Upper lobe of right lung (tissue), 1 donor: ENCODE data around the gene PTPRH. TPM values are rescaled to one million over a fixed set of nuclear protein-coding genes. Genes with fewer than 3 reads are reported as not detected.

Experiments used
- ATAC-seq: fragments of 200-7000 bp; cut with Tn5 transposase; one replicate; pipeline ENCODE4 v1.9.1; 2020; ENCODE audit warnings: mild to moderate bottlenecking, moderate library complexity
- DNase-seq: peaks from one replicate; pipeline ENCODE4 v3.0.0-alpha.2; 2020
- H3K27ac ChIP-seq: fragments of 200-600 bp; one replicate; pipeline ENCODE4 v1.8.0; 2022
- H3K27me3 ChIP-seq: fragments of 200-600 bp; one replicate; pipeline ENCODE4 v1.8.0; 2022; ENCODE audit warnings: mild to moderate bottlenecking
- H3K36me3 ChIP-seq: fragments of 200-600 bp; one replicate; pipeline ENCODE4 v1.8.0; 2022
- H3K4me1 ChIP-seq: fragments of 200-600 bp; one replicate; pipeline ENCODE4 v1.8.0; 2022
- H3K4me3 ChIP-seq: fragments of 200-600 bp; one replicate; pipeline ENCODE4 v1.8.0; 2022; ENCODE audit warnings: mild to moderate bottlenecking
- H3K9me3 ChIP-seq: fragments of 200-600 bp; one replicate; pipeline ENCODE4 v1.8.0; 2022
- intact Hi-C: fragments of 100-400 bp; cut with DNase I; formaldehyde crosslinking; loops from one replicate; pipeline ENCODE4 v1.11.0; 2022
- total RNA-seq: library from RNA; stranded (reverse); fragmentation: NEBNext Ultra II Directional; extraction: Animal tissue kit (Norgen Biotek cat#: 25700); gene quantifications from one replicate; pipeline ENCODE4 v1.2.1, GENCODE V29; 2021
- TF ChIP-seq, protein P1 (sequence below): fragments of 200-600 bp; IDR thresholded peaks from one replicate; pipeline ENCODE4 v1.8.0; 2022; ENCODE audit warnings: antibody characterized with exemption
- donor health status: DM: no; HTN: yes; CAD: no; lungs with severe emphysema.

Gene PTPRH
- total RNA-seq, 1 donor from 2014 or later: not detected

GRCh38 chr19:55255618-55256423 lies 46.5 kb upstream of the PTPRH start:
- TF ChIP-seq, protein P1, sequence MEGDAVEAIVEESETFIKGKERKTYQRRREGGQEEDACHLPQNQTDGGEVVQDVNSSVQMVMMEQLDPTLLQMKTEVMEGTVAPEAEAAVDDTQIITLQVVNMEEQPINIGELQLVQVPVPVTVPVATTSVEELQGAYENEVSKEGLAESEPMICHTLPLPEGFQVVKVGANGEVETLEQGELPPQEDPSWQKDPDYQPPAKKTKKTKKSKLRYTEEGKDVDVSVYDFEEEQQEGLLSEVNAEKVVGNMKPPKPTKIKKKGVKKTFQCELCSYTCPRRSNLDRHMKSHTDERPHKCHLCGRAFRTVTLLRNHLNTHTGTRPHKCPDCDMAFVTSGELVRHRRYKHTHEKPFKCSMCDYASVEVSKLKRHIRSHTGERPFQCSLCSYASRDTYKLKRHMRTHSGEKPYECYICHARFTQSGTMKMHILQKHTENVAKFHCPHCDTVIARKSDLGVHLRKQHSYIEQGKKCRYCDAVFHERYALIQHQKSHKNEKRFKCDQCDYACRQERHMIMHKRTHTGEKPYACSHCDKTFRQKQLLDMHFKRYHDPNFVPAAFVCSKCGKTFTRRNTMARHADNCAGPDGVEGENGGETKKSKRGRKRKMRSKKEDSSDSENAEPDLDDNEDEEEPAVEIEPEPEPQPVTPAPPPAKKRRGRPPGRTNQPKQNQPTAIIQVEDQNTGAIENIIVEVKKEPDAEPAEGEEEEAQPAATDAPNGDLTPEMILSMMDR: no peak
- H3K9me3 ChIP-seq: no peaks in the 10 kb centered on the region
- H3K27ac ChIP-seq: peak overlapping the region; percentile 11
- peaks cover 47% of the 10 kb centered on the region for H3K4me1 ChIP-seq
- H3K27me3 ChIP-seq: no peaks in the 10 kb centered on the region
- no peak for ATAC-seq
- H3K36me3 ChIP-seq: no peaks in the 10 kb centered on the region
- no peak for DNase-seq
- peak overlapping the region; percentile 47 for H3K4me3 ChIP-seq
- intact Hi-C loops: no loop called here

DNA sequence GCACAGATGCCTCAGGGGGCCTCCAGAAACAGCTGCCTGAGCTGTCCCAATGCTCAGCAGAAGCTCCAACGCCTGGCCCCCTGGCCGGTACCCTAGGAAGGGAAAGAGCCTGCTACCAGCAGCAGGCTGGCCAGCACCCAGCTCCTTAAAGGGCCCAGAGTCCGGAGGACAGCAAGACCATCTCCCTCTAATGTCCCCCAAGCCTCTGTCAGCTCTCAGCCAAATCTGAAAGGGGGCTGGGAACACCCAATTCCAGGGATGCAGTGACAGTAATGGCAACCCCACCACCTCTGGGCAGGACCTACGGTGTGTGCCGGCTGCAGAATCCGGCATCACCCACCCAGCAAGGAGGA lies 45.3 kb upstream of the PTPRH start:
- DNase-seq: no peak
- H3K4me3 ChIP-seq: peak overlapping the region; percentile 47
- no peak for ATAC-seq
- H3K27ac ChIP-seq: peak overlapping the region; percentile 69
- TF ChIP-seq, protein P1: no peak
- no peaks in the 10 kb centered on the region for H3K36me3 ChIP-seq
- no peaks in the 10 kb centered on the region for H3K27me3 ChIP-seq
- no peaks in the 10 kb centered on the region for H3K9me3 ChIP-seq
- peaks cover 44% of the 10 kb centered on the region for H3K4me1 ChIP-seq
- intact Hi-C loops: no loop called here

GRCh38 chr19:55253842-55254624 lies 44.7 kb upstream of the PTPRH start:
- no peak for ATAC-seq
- H3K4me3 ChIP-seq: peak overlapping the region; percentile 47
- intact Hi-C loops: no loop called here
- TF ChIP-seq, protein P1: no peak
- no peaks in the 10 kb centered on the region for H3K27me3 ChIP-seq
- peak overlapping the region; percentile 69 for H3K27ac ChIP-seq
- H3K36me3 ChIP-seq: no peaks in the 10 kb centered on the region
- H3K4me1 ChIP-seq: peaks cover 43% of the 10 kb centered on the region
- H3K9me3 ChIP-seq: no peaks in the 10 kb centered on the region
- peak; percentile 58 for DNase-seq

DNA sequence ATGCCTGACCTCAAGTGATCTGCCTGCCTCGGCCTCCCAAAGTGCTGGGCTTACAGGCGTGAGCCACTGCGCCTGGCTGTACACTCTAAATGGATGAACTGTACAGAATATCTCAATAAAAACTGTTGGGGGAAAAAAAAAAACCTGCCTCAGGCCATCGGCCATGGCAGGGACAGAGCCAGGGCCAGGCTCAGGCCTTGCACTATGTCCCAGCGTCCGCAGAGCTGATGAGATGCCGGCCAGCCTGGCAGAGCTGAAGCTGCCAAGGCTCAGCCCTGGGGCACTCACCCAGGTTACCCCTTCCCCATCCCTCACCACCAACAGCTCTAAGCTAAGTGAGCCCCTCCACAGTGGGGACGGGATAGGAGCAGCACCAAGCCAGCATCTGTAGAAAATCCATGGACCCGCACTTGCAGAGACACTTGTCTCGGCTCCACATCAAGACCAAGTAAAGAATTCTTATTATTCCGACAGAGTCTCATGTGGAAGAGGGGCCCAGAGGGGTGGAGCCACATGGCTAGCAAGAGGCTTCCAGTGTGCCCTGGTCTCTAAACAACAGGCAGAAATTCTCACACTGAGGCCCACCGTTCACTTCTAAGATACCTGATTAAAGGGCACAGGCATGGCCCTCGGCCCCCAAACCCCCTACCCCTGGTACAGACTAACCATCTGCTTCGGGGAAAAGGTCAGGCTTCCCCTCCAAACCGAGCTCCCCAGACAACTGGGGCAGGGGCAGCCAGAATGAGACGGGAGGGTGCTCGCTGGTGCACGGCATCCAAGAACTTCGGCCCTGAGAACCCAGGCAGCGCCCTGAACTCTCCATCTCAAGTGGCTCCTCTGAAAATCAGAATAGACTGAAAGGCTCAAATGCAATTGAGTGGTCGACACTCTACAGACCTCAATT lies 43.7 kb upstream of the PTPRH start:
- Histone ChIP-seq H3K27me3 (no peaks in the 10 kb centered on the region), H3K27ac (peak overlapping the region; percentile 69), H3K4me3 (no peak overlapping the region), H3K9me3 (no peaks in the 10 kb centered on the region), H3K4me1 (peaks cover 46% of the 10 kb centered on the region), H3K36me3 (no peaks in the 10 kb centered on the region)
- TF ChIP-seq, protein P1: no peak
- DNase-seq (no peak), ATAC-seq (no peak)
- intact Hi-C loops: no loop called here

DNA sequence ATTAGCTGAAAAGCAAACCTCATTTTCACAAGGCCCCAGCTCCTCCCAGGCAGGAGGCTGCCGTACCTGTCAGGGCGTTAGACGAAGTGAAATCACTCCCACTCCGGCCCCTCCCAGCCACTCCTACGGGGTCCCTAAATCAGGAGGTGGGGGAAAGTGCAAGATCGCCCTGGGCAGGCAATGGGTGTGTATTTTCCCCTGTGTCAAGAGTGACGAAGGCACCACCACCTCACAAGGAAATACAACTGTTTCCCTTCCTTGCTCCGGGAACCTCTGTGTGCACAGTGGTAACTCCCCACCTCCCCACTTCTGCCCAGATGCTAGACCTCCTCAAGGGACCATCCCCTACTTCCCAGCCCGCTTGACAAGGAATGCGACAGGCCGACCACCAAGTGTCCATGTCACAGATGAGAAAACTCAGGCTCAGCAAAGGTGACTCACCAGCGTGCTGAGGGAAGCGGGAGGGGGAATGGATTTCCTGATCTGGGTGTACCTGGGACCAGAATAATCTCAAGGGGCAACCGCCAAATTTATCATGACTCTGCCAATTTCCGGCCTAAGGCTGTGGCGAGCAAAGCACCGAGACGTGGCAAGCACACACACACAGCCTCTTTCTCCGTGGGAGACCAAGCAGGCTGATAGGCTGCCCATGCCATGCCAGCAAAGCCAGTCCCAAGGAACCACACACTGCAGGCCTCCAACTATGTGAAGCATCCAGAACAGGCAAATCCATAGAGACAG lies 42.2 kb upstream of the PTPRH start:
- Histone ChIP-seq H3K9me3 (no peaks in the 10 kb centered on the region), H3K36me3 (peaks cover 7% of the 10 kb centered on the region), H3K4me3 (no peak overlapping the region), H3K27ac (no peak overlapping the region), H3K4me1 (peaks cover 44% of the 10 kb centered on the region), H3K27me3 (no peaks in the 10 kb centered on the region)
- TF ChIP-seq, protein P1: no peak
- intact Hi-C loops: no loop called here
- DNase-seq (no peak), ATAC-seq (no peak)
